WTC11 (cell line): ENCODE data around the gene ANKRD11. TPM values are rescaled to one million over a fixed set of nuclear protein-coding genes. Genes with fewer than 3 reads are reported as not detected.
"Not testable (repeated sequence)": the region's sequence is repeated elsewhere in the genome, so short reads cannot be mapped to it uniquely, and the experiment has no call there.

Experiments used
- ATAC-seq: fragments of 200-7000 bp; cut with Tn5 transposase; 2 replicates; pipeline ENCODE4 v1.10.0; 2021; ENCODE audit warnings: mild to moderate bottlenecking, moderate library complexity
- CTCF ChIA-PET: fragments of 300-600 bp; sonication (Branson Sonifier 250); formaldehyde crosslinking; loops from one replicate; lab custom pipeline; 2021; ENCODE audit warnings: antibody characterized with exemption; lab: Charles Lee
- POLR2A ChIA-PET: fragments of 350-600 bp; sonication (Branson Sonifier 250); formaldehyde crosslinking; loops from one replicate; lab custom pipeline; 2021; ENCODE audit warnings: antibody characterized with exemption; lab: Charles Lee
- DNase-seq: peaks from one replicate; pipeline ENCODE4 v3.0.0; 2021; ENCODE audit warnings: low spot score
- H3K27ac Mint-ChIP-seq: 2 replicates; pipeline ENCODE4 v1.8.0; 2021; ENCODE audit warnings: mixed read lengths
- H3K27me3 Mint-ChIP-seq: 2 replicates; pipeline ENCODE4 v1.8.0; 2021; ENCODE audit warnings: low read depth, mild to moderate bottlenecking, moderate library complexity, mixed read lengths
- H3K36me3 Mint-ChIP-seq: 2 replicates; pipeline ENCODE4 v1.8.0; 2021; ENCODE audit warnings: mixed read lengths
- H3K4me1 Mint-ChIP-seq: 2 replicates; pipeline ENCODE4 v1.8.0; 2022; ENCODE audit warnings: mixed read lengths
- H3K4me3 Mint-ChIP-seq: 2 replicates; pipeline ENCODE4 v1.8.0; 2021; ENCODE audit warnings: mild to moderate bottlenecking, moderate library complexity, mixed read lengths
- H3K9me3 Mint-ChIP-seq: 2 replicates; pipeline ENCODE4 v1.8.0; 2021; ENCODE audit warnings: mixed read lengths
- AFF4 ChIP-seq: sonication (generic); formaldehyde crosslinking; IDR thresholded peaks from 2 replicates; pipeline ENCODE4 v1.8.1; 2023; ENCODE audit warnings: mild to moderate bottlenecking, missing genetic modification reagents, borderline replicate concordance
- CREM ChIP-seq: sonication (generic); formaldehyde crosslinking; IDR thresholded peaks from 2 replicates; pipeline ENCODE4 v1.8.1; 2022; ENCODE audit warnings: mild to moderate bottlenecking, missing genetic modification reagents, moderate library complexity
- FOXP1 ChIP-seq: sonication (generic); formaldehyde crosslinking; IDR thresholded peaks from 2 replicates; pipeline ENCODE4 v1.8.0; 2022; ENCODE audit warnings: missing genetic modification reagents, mild to moderate bottlenecking, moderate library complexity, borderline replicate concordance
- IRF1 ChIP-seq: sonication (generic); formaldehyde crosslinking; IDR thresholded peaks from 2 replicates; pipeline ENCODE4 v1.8.0; 2023; ENCODE audit warnings: missing genetic modification reagents
- JAZF1 ChIP-seq: fragments of 250-450 bp; sonication (Bioruptor Pico); IDR thresholded peaks from 2 replicates; pipeline ENCODE4 v1.9.0; 2021; ENCODE audit warnings: moderate library complexity, mild to moderate bottlenecking, inconsistent platforms
- MYBL2 ChIP-seq: sonication (generic); formaldehyde crosslinking; IDR thresholded peaks from 2 replicates; pipeline ENCODE4 v1.8.1; 2023; ENCODE audit warnings: mild to moderate bottlenecking, moderate library complexity, missing genetic modification reagents
- SMAD3 ChIP-seq: sonication (generic); formaldehyde crosslinking; IDR thresholded peaks from 2 replicates; pipeline ENCODE4 v1.8.0; 2022; ENCODE audit warnings: missing genetic modification reagents, mild to moderate bottlenecking, borderline replicate concordance
- SOX15 ChIP-seq: fragments of 250-450 bp; sonication (Bioruptor Pico); IDR thresholded peaks from 2 replicates; pipeline ENCODE4 v1.9.0; 2021; ENCODE audit warnings: mild to moderate bottlenecking
- TCF7 ChIP-seq: sonication (generic); formaldehyde crosslinking; IDR thresholded peaks from 2 replicates; pipeline ENCODE4 v1.8.0; 2022; ENCODE audit warnings: mild to moderate bottlenecking, low read depth, missing genetic modification reagents, moderate library complexity
- ZNF263 ChIP-seq: sonication (generic); formaldehyde crosslinking; IDR thresholded peaks from 2 replicates; pipeline ENCODE4 v1.8.1; 2022; ENCODE audit warnings: low read depth, mild to moderate bottlenecking, moderate library complexity, missing genetic modification reagents
- ZNF317 ChIP-seq: sonication (generic); formaldehyde crosslinking; IDR thresholded peaks from 2 replicates; pipeline ENCODE4 v1.8.1; 2023; ENCODE audit warnings: low read depth, mild to moderate bottlenecking, moderate library complexity, missing genetic modification reagents, borderline replicate concordance
- total RNA-seq: library from RNA; stranded (reverse); gene quantifications from 3 replicates; pipeline ENCODE4 v1.2.3, GENCODE V29; 2021
- TF ChIP-seq, protein P1 (sequence below): sonication (generic); formaldehyde crosslinking; IDR thresholded peaks from 2 replicates; pipeline ENCODE4 v1.8.0; 2022; ENCODE audit warnings: mild to moderate bottlenecking, missing genetic modification reagents
- TF ChIP-seq, protein P2 (sequence below): sonication (generic); formaldehyde crosslinking; IDR thresholded peaks from 2 replicates; pipeline ENCODE4 v1.8.1; 2022; ENCODE audit warnings: missing genetic modification reagents, borderline replicate concordance
- TF ChIP-seq, protein P3 (sequence below): fragments of 250-450 bp; sonication (Bioruptor Pico); IDR thresholded peaks from 2 replicates; pipeline ENCODE4 v1.9.0; 2021; ENCODE audit warnings: mild to moderate bottlenecking
- TF ChIP-seq, protein P4 (sequence below): sonication (generic); formaldehyde crosslinking; IDR thresholded peaks from 2 replicates; pipeline ENCODE4 v1.8.0; 2022; ENCODE audit warnings: mild to moderate bottlenecking, missing genetic modification reagents

ANKRD11 gene
- total RNA-seq, 1 experiment from 2014 or later = 184 TPM

DNA sequence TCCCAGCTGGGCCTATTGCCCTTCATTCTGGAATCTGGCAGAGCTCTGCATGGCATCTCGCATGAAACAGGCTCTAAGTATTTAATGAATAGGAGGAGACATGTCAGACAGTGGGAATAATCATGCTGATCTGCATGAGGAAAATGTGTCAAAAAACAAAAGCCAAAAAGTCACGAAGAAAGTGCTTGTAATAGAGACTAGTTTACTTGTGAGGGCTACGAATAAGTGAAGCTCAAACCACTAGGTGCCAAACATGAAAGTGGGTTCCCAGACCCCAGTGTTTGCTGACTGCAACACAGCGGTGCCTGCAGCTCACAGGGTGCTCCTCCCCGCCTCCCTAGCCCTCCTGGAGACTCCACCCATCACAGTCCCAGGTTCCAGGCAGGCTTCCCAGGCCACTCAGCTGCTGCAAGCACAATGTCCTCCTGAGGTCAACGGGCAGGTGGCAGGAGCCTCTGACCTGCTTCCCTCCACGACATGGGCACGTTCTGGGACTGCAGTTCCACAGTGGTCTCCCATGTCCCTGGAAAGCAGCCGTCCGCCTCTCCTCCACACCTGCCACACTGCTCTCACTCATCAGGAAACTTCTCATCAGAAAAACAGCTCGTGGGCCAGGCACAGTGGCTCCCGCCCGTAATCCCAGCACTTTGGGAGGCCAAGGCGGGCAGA, 96.5 kb downstream of the ANKRD11 start:
- peaks cover 65% of the 10 kb centered on the region for H3K4me1 Mint-ChIP-seq

DNA sequence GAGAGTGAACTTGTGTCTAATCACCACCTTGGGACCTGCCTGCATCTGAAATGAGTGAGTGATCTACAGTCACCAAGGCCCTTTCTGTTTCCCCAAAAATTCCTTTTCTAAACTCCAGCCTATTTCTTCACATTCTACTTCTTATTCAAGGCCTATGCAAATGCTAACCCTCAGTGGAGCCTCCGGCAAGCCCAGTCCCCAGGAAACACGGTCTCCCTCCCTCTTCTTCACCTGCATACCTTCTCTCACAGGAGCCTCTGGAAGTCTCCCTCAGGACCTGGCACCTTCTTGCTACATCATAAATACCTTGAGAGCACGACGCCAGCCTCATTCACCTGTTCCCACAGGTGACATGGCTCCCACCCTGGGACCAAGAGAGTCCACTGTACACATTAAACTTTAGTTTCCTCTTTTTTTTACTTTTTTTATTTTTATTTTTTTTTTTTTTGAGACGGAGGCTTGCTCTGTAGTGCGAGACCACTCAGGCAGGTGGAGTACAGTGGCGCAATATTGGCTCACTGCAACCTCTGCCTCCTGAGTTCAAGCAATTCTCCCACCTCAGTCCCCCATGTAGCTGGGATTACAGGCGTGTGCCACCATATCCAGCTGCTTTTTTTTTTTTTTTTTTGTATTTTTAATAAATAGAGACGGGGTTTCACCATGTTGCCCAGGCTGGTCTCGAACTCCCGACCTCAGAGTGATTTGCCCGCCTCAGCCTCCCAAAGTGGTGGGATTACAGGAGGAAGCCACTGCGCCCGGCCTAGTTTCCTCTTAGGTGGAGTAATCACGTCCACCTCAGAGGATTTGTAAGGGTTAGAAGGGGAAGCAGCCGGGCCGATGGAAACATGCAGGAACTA, 97.3 kb downstream of the ANKRD11 start:
- TF ChIP-seq, protein P1, sequence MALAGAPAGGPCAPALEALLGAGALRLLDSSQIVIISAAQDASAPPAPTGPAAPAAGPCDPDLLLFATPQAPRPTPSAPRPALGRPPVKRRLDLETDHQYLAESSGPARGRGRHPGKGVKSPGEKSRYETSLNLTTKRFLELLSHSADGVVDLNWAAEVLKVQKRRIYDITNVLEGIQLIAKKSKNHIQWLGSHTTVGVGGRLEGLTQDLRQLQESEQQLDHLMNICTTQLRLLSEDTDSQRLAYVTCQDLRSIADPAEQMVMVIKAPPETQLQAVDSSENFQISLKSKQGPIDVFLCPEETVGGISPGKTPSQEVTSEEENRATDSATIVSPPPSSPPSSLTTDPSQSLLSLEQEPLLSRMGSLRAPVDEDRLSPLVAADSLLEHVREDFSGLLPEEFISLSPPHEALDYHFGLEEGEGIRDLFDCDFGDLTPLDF (CRISPR knock-in tag) = no peak
- no peak for TF ChIP-seq CREM (CRISPR knock-in tag)
- no peak for TF ChIP-seq IRF1 (CRISPR knock-in tag)
- TF ChIP-seq JAZF1 = no peak
- no peak for TF ChIP-seq SOX15 (CRISPR knock-in tag)
- no peak for TF ChIP-seq ZNF263 (CRISPR knock-in tag)
- no peak for TF ChIP-seq TCF7 (CRISPR knock-in tag)
- TF ChIP-seq, protein P2, sequence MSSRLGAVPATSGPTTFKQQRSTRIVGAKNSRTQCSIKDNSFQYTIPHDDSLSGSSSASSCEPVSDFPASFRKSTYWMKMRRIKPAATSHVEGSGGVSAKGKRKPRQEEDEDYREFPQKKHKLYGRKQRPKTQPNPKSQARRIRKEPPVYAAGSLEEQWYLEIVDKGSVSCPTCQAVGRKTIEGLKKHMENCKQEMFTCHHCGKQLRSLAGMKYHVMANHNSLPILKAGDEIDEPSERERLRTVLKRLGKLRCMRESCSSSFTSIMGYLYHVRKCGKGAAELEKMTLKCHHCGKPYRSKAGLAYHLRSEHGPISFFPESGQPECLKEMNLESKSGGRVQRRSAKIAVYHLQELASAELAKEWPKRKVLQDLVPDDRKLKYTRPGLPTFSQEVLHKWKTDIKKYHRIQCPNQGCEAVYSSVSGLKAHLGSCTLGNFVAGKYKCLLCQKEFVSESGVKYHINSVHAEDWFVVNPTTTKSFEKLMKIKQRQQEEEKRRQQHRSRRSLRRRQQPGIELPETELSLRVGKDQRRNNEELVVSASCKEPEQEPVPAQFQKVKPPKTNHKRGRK (CRISPR knock-in tag) = no peak
- no peak for TF ChIP-seq FOXP1 (CRISPR knock-in tag)
- TF ChIP-seq, protein P3, sequence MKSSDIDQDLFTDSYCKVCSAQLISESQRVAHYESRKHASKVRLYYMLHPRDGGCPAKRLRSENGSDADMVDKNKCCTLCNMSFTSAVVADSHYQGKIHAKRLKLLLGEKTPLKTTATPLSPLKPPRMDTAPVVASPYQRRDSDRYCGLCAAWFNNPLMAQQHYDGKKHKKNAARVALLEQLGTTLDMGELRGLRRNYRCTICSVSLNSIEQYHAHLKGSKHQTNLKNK (CRISPR knock-in tag) = no peak
- TF ChIP-seq MYBL2 (CRISPR knock-in tag) = no peak
- TF ChIP-seq ZNF317 (CRISPR knock-in tag) = no peak
- TF ChIP-seq, all 79 proteins: peak for 0
- DNase-seq (peak; percentile 48), ATAC-seq (peak; percentile 84)
- peaks cover 2% of the 10 kb centered on the region for H3K36me3 Mint-ChIP-seq
- H3K27me3 Mint-ChIP-seq = no peaks in the 10 kb centered on the region
- H3K4me1 Mint-ChIP-seq = peaks cover 72% of the 10 kb centered on the region
- H3K27ac Mint-ChIP-seq = peak overlapping the region; percentile 96
- POLR2A ChIA-PET = interaction anchor here (0.6 kb wide), 1 partner anchor 9 kb away, joined by 3 read pairs; no protein-coding TSS in a partner anchor
- peak overlapping the region; percentile 46 for H3K4me3 Mint-ChIP-seq
- CTCF ChIA-PET = interaction anchor here (0.5 to 1.0 kb wide), 3 partner anchors 19 to 63 kb away, joined by 3 read pairs; no protein-coding TSS in a partner anchor
- H3K9me3 Mint-ChIP-seq = no peaks in the 10 kb centered on the region

More for the DNA sequence above, 96.5 kb downstream of the ANKRD11 start:
- Mint-ChIP-seq H3K9me3 (no peaks in the 10 kb centered on the region), H3K27me3 (no peaks in the 10 kb centered on the region), H3K4me3 (no peak overlapping the region), H3K36me3 (peaks cover 2% of the 10 kb centered on the region), H3K27ac (peak overlapping the region; percentile 85)
- POLR2A ChIA-PET = interaction anchor here (0.6 kb wide), 1 partner anchor 8 kb away, joined by 3 read pairs; no protein-coding TSS in a partner anchor
- DNase-seq (no peak), ATAC-seq (no peak; the same call in 1 of the 2 replicates)
- TF ChIP-seq, protein P4, sequence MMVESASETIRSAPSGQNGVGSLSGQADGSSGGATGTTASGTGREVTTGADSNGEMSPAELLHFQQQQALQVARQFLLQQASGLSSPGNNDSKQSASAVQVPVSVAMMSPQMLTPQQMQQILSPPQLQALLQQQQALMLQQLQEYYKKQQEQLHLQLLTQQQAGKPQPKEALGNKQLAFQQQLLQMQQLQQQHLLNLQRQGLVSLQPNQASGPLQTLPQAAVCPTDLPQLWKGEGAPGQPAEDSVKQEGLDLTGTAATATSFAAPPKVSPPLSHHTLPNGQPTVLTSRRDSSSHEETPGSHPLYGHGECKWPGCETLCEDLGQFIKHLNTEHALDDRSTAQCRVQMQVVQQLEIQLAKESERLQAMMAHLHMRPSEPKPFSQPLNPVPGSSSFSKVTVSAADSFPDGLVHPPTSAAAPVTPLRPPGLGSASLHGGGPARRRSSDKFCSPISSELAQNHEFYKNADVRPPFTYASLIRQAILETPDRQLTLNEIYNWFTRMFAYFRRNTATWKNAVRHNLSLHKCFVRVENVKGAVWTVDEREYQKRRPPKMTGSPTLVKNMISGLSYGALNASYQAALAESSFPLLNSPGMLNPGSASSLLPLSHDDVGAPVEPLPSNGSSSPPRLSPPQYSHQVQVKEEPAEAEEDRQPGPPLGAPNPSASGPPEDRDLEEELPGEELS (CRISPR knock-in tag) = no peak
- TF ChIP-seq ZNF263 (CRISPR knock-in tag) (no peak), SMAD3 (CRISPR knock-in tag) (no peak), AFF4 (CRISPR knock-in tag) (no peak)
- CTCF ChIA-PET = interaction anchor here (0.6 to 1.0 kb wide), 4 partner anchors 37 to 221 kb away, joined by 3 read pairs; no protein-coding TSS in a partner anchor

DNA sequence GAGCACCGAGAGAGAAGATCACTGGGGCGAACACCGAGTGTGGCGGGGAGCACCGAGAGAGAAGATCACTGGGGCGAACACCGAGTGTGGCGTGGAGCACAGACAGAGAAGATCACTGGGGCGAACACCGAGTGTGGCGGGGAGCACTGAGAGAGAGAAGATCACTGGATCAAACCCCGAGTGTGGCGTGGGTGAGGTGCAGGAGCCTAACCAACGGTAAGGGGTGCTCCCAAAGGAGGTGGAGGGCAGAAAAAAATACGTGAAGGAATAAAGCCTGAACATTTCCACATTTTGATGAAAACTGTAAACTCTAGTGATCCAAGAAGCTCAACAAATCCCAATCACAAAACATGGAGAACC, 100.2 kb downstream of the ANKRD11 start:
- H3K36me3 Mint-ChIP-seq, DNase-seq, H3K27me3 Mint-ChIP-seq, H3K4me3 Mint-ChIP-seq, ATAC-seq, CTCF ChIA-PET, H3K9me3 Mint-ChIP-seq, POLR2A ChIA-PET: not testable (repeated sequence)
- H3K4me1 Mint-ChIP-seq = peaks cover 74% of the 10 kb centered on the region
- peak overlapping the region; percentile 89 for H3K27ac Mint-ChIP-seq
